Left lung (tissue), 10 donors: ENCODE data around the gene P2RY2. TPM values are rescaled to one million over a fixed set of nuclear protein-coding genes. Genes with fewer than 3 reads are reported as not detected.
A peak's percentile ranks its signal among the peaks of the same experiment; 100 is the strongest.

ENCODE experiments used
- ATAC-seq: fragments of 200-7000 bp; cut with Tn5 transposase; one replicate; pipeline ENCODE4 v1.9.1; 2020; ENCODE audit warnings: moderate library complexity
- DNase-seq, 4 donors: peaks; one replicate each; pipeline ENCODE4 v3.0.0-alpha.2; 2013 to 2020
- H3K27ac ChIP-seq, 2 donors: fragments of 200-600 bp; sonication (generic) in 1 of 2; one replicate each; pipeline versions ENCODE4 v1.5.0 to v1.8.0; 2020 to 2021
- H3K27me3 ChIP-seq, 2 donors: fragments of 200-600 bp; sonication (generic) in 1 of 2; one replicate each; pipeline versions ENCODE4 v1.5.0 to v1.8.0; 2020 to 2021
- H3K36me3 ChIP-seq, 2 donors: fragments of 200-600 bp; sonication (generic) in 1 of 2; one replicate each; pipeline versions ENCODE4 v1.5.0 to v1.8.0; 2020 to 2021
- H3K4me1 ChIP-seq, 2 donors: fragments of 200-600 bp; one replicate each; pipeline ENCODE4 v1.8.0; 2021
- H3K4me3 ChIP-seq, 2 donors: fragments of 200-600 bp; sonication (generic) in 1 of 2; one replicate each; pipeline versions ENCODE4 v1.5.0 to v1.8.0; 2020 to 2021; ENCODE audit warnings: mild to moderate bottlenecking in 1 of 2
- H3K9me3 ChIP-seq, 2 donors: fragments of 200-600 bp; sonication (generic) in 1 of 2; one replicate each; pipeline versions ENCODE4 v1.5.0 to v1.8.0; 2020 to 2021
- CTCF ChIP-seq, 2 donors: fragments of 200-600 bp; sonication (generic) in 1 of 2; IDR thresholded peaks; one replicate each; pipeline versions ENCODE4 v1.5.0 to v1.8.0; 2021; ENCODE audit warnings: antibody characterized with exemption in 2 of 2
- intact Hi-C, 2 donors: fragments of 100-400 bp; cut with DNase I; formaldehyde crosslinking; loops; one replicate each; pipeline versions ENCODE4 v1.11.2 to v1.14.2; 2022
- polyA plus RNA-seq, 6 donors: library from polyadenylated mRNA; unstranded; fragments of 120-200 nt; gene quantifications; one replicate each; pipeline ENCODE4 v1.2.1, GENCODE V29; 2013; ENCODE audit not compliant: insufficient read length in 6 of 6
- total RNA-seq, 2 donors: library from RNA; stranded (reverse); fragmentation: NEBNext Ultra II Directional; extraction: Animal tissue kit (Norgen Biotek cat#: 25700); gene quantifications; one replicate each; pipeline ENCODE4 v1.2.1, GENCODE V29; 2021
- donor health status: DM: no; HTN: yes; CAD: no.
- donor health status: DM: no; HTN: no; CAD: no.

Gene P2RY2
- total and polyA plus RNA-seq, 8 donors = 0.83 to 10.3 (median 1.3) TPM

GRCh38 chr11:73252577-73253191, 34.6 kb downstream of the P2RY2 start:
- no peak for DNase-seq
- peaks cover 0 to 2% of the 10 kb centered on the region in 2 donors for H3K4me1 ChIP-seq
- H3K27ac ChIP-seq = no peak overlapping the region
- H3K9me3 ChIP-seq = no peaks in the 10 kb centered on the region
- no peaks in the 10 kb centered on the region for H3K36me3 ChIP-seq
- H3K4me3 ChIP-seq = no peak overlapping the region
- H3K27me3 ChIP-seq = no peaks in the 10 kb centered on the region
- no peak for TF ChIP-seq CTCF (IDR thresholded peaks at IDR 0.05)
- intact Hi-C loops = no loop called here
- ATAC-seq = no peak

DNA sequence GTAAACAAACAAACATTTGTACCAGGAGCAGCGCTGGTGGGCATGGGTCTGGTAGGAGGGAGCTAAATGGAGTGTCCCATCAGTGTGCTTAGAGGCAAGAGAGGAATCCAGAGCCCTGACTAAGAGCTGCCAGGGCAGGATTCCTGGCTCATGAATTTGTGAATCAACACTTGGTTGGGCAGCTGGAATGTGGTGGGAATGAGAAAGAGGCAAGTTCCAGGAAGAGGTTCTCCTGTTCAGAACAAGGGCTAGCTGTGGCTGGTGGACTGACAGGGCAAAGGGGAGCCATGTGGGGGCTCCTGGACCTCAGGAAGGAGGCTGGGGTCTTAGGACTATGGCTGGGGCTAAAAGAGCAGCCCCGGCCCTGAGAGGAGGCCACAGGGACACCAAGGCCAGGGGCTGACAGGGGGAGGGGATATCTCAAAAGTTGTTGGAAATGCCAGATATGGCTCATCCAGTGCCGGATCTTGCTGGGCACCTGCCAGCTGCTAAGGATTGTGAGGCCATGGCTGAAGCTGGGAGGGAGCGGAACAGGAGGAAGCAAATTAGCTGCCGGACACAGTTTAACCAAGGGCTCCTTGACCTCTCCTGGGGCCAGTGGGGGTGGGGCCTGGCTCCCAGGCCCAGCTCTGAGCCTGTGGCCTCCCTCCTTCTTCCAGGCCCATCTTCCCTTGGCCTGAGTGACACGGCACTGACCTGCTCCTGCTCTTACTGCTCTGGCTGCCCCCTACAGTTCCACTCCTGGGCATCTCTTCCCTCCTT, 39.4 kb downstream of the P2RY2 start:
- peak in 2 of 4 donors; percentile 61 to 79 for DNase-seq
- intact Hi-C loops = no loop called here
- no peak overlapping the region for H3K4me3 ChIP-seq
- peak; percentile 89 for ATAC-seq
- no peaks in the 10 kb centered on the region for H3K27me3 ChIP-seq
- no peaks in the 10 kb centered on the region for H3K36me3 ChIP-seq
- no peaks in the 10 kb centered on the region for H3K9me3 ChIP-seq
- H3K4me1 ChIP-seq = peaks cover 0 to 12% of the 10 kb centered on the region in 2 donors
- no peak for TF ChIP-seq CTCF (IDR thresholded peaks at IDR 0.05)
- peak overlapping the region; percentile 65 to 78 for H3K27ac ChIP-seq

DNA sequence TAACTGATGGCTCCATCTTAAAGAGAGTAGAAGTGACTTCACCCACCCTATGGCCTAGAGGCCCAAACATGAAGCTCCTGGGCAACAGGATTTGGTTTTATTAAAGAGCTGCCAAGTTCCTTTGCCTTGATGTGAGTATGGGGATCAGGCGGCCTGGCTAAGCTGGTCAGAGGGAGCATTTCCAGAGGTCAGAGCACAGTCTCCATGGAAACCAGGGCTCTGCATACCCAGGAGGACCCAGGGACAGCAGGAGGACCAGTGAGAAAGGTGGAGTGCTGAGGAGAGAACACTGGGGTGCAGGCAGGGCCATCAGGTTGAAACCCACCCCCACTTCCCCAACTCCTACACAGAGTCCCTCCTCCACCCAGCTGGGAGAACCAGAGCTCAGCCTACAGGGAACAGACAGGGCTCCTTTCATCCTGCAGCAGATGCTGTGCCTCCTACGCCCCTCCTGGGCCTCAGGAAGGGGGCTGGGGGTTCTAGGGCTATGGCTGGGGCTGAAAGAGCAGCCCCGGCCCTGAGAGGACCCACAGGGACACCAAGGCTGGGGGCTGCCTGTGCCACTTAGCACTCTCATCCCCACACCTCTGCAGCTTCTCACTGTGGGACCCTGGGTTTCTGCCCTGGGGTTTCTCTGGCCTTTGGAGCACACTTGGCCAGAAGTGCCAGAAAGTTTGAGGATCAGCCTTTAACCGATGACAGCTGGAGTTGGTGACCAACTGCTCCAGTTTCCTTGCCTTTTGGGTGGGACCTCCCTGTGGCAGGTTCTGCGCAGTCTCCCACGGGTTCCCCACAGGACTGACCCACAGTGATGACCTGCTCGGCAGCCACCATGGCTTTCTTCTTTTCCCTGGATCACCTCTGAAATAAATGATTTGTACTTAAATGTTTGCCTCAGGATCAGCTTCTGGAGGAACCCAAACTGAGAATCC, 40.3 kb downstream of the P2RY2 start:
- no peak for TF ChIP-seq CTCF (IDR thresholded peaks at IDR 0.05)
- DNase-seq (no peak), ATAC-seq (no peak)
- no peaks in the 10 kb centered on the region for H3K36me3 ChIP-seq
- peaks cover 0 to 4% of the 10 kb centered on the region in 2 donors for H3K27me3 ChIP-seq
- H3K4me3 ChIP-seq = no peak overlapping the region
- intact Hi-C loops = no loop called here
- H3K27ac ChIP-seq = peak overlapping the region; percentile 65 to 78
- peaks cover 0 to 12% of the 10 kb centered on the region in 2 donors for H3K4me1 ChIP-seq
- H3K9me3 ChIP-seq = no peaks in the 10 kb centered on the region

DNA sequence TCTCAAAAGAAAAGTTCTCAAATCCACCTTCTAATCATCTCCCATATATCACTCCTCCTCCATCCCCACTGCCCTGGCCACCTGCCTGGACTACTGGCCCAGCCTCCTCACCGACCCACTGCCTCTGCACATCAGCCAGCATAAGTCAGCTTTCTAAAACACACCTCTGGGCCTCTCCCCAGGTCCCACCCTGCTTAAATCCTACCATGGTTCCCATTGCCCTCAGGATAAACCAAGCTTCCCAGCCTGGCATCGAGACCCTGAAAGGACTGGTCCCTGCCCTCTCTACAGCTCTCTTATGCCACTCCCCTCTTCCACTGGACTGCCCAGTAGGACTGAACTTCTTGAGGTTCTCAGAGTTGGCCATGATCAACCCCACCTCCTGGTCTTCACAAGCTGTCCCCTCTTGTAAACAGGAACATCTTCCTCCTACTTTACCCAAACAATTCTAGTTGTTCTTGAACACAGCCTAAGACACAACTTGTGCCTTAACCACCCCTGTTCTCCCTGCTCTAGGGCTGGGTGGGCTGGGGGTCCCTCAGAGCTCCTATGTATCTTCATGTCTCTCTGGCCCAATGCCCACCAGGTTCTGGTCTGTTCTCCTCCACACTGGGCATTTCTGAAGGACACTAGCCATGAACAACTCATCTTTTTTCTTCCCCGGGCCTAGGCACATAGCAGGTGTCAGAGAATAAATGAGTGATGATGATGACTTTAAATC, 41.5 kb downstream of the P2RY2 start:
- H3K4me3 ChIP-seq = no peak overlapping the region
- no peaks in the 10 kb centered on the region for H3K36me3 ChIP-seq
- H3K27ac ChIP-seq = no peak overlapping the region
- TF ChIP-seq CTCF (IDR thresholded peaks at IDR 0.05) = no peak
- ATAC-seq (no peak), DNase-seq (no peak)
- H3K27me3 ChIP-seq = peaks cover 0 to 16% of the 10 kb centered on the region in 2 donors
- H3K4me1 ChIP-seq = peaks cover 0 to 18% of the 10 kb centered on the region in 2 donors
- intact Hi-C loops = no loop called here
- no peaks in the 10 kb centered on the region for H3K9me3 ChIP-seq
